Activated CD4-positive, alpha-beta T cell treated with anti-CD3 and anti-CD28 coated beads, Interleukin-10, Interleukin-2, amounts not matched to agents 100 ng/mL and 50 ng/mL, durations not matched to agents 16 hours and 8 hours (primary cell): ENCODE data around the gene RAB40A.
"Not testable (repeated sequence)": the region's sequence is repeated elsewhere in the genome, so short reads cannot be mapped to it uniquely, and the experiment has no call there.

Source experiments
- DNase-seq: peaks from one replicate; pipeline ENCODE4 v3.0.0-alpha.2; 2020

RAB40A gene

GRCh38 chrX:103520386-103520785, 1.1 kb upstream of the RAB40A start:
- DNase-seq: no peak

- no peak for DNase-seq
Measured at GRCh38 chrX:103518571-103518970, 718 bp downstream of the RAB40A start.

- no peak for DNase-seq
Measured at GRCh38 chrX:103517246-103517645, 2.0 kb downstream of the RAB40A start.

GRCh38 chrX:103513476-103514108, 5.7 kb downstream of the RAB40A start:
- DNase-seq: no peak

GRCh38 chrX:103513067-103513466, 6.2 kb downstream of the RAB40A start:
- DNase-seq: no peak

GRCh38 chrX:103510031-103510430, 9.3 kb downstream of the RAB40A start:
- DNase-seq: no peak

GRCh38 chrX:103503853-103504207, 15.5 kb downstream of the RAB40A start:
- DNase-seq: no peak

GRCh38 chrX:103503163-103503852, 16.0 kb downstream of the RAB40A start:
- peak; percentile 23 for DNase-seq

- peak; percentile 35 for DNase-seq
Measured at GRCh38 chrX:103498786-103499185, 20.5 kb downstream of the RAB40A start.

GRCh38 chrX:103495786-103496185, 23.5 kb downstream of the RAB40A start:
- DNase-seq: no peak

GRCh38 chrX:103493578-103493977, 25.7 kb downstream of the RAB40A start:
- not testable (repeated sequence) for DNase-seq

- peak; percentile 37 for DNase-seq
Measured at GRCh38 chrX:103489733-103490132, 29.6 kb downstream of the RAB40A start.

- no peak for DNase-seq
Measured at GRCh38 chrX:103488794-103489193, 30.5 kb downstream of the RAB40A start.

- no peak for DNase-seq
Measured at GRCh38 chrX:103488332-103488731, 31.0 kb downstream of the RAB40A start.

GRCh38 chrX:103483720-103484119, 35.6 kb downstream of the RAB40A start:
- DNase-seq: no peak

GRCh38 chrX:103480526-103480925, 38.8 kb downstream of the RAB40A start:
- DNase-seq: no peak

GRCh38 chrX:103477496-103477895, 41.8 kb downstream of the RAB40A start:
- no peak for DNase-seq

- no peak for DNase-seq
Measured at GRCh38 chrX:103475381-103475780, 43.9 kb downstream of the RAB40A start.

- not testable (repeated sequence) for DNase-seq
Measured at GRCh38 chrX:103469977-103470376, 49.3 kb downstream of the RAB40A start.

- no peak for DNase-seq
Measured at GRCh38 chrX:103467887-103468286, 51.4 kb downstream of the RAB40A start.

GRCh38 chrX:103467156-103467555, 52.1 kb downstream of the RAB40A start:
- DNase-seq: no peak

- DNase-seq: peak; percentile 69
Measured at GRCh38 chrX:103464774-103465117, 54.5 kb downstream of the RAB40A start.

- DNase-seq: peak; percentile 27
Measured at GRCh38 chrX:103464072-103464773, 55.1 kb downstream of the RAB40A start.

- no peak for DNase-seq
Measured at GRCh38 chrX:103461156-103461555, 58.1 kb downstream of the RAB40A start.
